22Rv1 (cell line): ENCODE measurements around the gene SUGCT.
"Not testable (repeated sequence)": the region's sequence is repeated elsewhere in the genome, so short reads cannot be mapped to it uniquely, and the experiment has no call there.

Source experiments
- H3K27ac ChIP-seq: fragments of 450-650 bp; 2 replicates; pipeline ENCODE4 v1.5.1; 2017
- ZFX ChIP-seq: fragments of 450-650 bp; IDR thresholded peaks from 2 replicates; pipeline ENCODE4 v1.6.1; 2017; ENCODE audit warnings: antibody characterized with exemption, borderline replicate concordance
- TF ChIP-seq, protein P1 (sequence below): fragments of 450-650 bp; IDR thresholded peaks from 2 replicates; pipeline ENCODE4 v1.5.1; 2017; ENCODE audit warnings: mild to moderate bottlenecking

SUGCT gene

DNA sequence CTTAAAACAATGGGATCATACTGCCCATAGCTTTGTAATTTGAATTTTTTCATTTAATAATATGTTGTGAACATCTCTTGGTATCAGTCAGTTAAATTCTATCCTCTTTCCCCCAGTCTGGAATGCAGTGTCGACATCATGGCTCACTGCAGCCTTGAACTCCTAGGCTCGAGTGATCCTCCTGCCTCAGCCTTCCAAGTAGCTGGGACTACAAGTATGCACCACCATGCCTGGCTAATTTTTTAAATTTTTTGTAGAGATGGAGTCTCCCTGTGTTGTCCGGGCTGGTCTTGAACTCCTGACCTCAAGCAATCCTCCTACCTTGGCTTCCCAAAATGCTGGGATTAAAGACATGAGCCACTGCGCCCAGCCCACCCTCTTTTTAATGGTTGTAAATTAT is 35.0 kb upstream of the SUGCT start:
- no peak overlapping the region for H3K27ac ChIP-seq
- TF ChIP-seq, protein P1, sequence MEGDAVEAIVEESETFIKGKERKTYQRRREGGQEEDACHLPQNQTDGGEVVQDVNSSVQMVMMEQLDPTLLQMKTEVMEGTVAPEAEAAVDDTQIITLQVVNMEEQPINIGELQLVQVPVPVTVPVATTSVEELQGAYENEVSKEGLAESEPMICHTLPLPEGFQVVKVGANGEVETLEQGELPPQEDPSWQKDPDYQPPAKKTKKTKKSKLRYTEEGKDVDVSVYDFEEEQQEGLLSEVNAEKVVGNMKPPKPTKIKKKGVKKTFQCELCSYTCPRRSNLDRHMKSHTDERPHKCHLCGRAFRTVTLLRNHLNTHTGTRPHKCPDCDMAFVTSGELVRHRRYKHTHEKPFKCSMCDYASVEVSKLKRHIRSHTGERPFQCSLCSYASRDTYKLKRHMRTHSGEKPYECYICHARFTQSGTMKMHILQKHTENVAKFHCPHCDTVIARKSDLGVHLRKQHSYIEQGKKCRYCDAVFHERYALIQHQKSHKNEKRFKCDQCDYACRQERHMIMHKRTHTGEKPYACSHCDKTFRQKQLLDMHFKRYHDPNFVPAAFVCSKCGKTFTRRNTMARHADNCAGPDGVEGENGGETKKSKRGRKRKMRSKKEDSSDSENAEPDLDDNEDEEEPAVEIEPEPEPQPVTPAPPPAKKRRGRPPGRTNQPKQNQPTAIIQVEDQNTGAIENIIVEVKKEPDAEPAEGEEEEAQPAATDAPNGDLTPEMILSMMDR, result no peak
- no peak for TF ChIP-seq ZFX

GRCh38 chr7:40101201-40101600 is 33.6 kb upstream of the SUGCT start:
- no peak for TF ChIP-seq ZFX
- TF ChIP-seq, protein P1, result no peak
- H3K27ac ChIP-seq, result no peak overlapping the region

GRCh38 chr7:40102897-40103296 is 31.9 kb upstream of the SUGCT start:
- no peak overlapping the region for H3K27ac ChIP-seq
- TF ChIP-seq ZFX, result no peak
- TF ChIP-seq, protein P1, result no peak

GRCh38 chr7:40105879-40106473 is 28.8 kb upstream of the SUGCT start:
- no peak overlapping the region for H3K27ac ChIP-seq
- TF ChIP-seq, protein P1, result no peak
- no peak for TF ChIP-seq ZFX

- TF ChIP-seq ZFX, result no peak
- H3K27ac ChIP-seq, result no peak overlapping the region
These were observed 18.9 kb upstream of the SUGCT start for GRCh38 chr7:40115936-40116335.

DNA sequence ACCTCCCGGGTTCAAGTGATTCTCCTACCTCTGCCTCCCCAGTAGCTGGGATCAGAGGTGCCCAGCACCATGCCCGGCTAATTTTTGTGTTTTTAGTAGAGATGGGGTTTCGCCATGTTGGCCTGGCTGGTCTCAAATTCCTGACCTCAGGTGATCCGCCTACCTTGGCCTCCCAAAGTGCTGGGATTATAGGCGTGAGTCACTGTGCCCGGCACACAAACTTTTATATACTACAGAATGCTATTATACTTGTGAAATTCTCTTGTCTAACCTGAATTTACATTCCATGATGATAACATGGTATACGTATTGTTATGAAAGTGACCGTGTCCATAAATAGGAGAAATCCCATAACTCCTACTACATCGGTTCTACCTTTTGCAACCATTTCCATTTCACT is 17.6 kb upstream of the SUGCT start:
- not testable (repeated sequence) for H3K27ac ChIP-seq

GRCh38 chr7:40118201-40118600 is 16.6 kb upstream of the SUGCT start:
- H3K27ac ChIP-seq, result not testable (repeated sequence)

DNA sequence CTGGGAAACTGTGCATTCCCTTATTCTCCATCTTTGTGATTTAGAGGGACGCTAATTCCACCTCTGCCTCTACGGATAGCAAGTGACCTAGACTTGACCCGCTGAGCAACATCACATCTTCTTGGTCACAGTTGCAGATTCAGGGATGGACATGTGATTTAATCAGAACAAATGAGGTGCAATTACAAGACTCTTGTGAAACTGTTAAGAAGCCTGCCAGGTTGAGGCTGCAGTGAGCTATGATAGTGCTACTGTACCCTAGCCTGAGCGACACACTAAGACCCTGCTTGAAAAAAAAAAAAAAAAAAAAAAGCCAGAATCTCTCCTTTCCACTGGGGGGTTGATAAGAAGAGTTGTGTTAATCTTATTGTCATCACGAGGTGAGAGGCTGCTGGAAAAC is 14.8 kb upstream of the SUGCT start:
- no peak for TF ChIP-seq ZFX
- TF ChIP-seq, protein P1, result no peak
- H3K27ac ChIP-seq, result no peak overlapping the region

- not testable (repeated sequence) for H3K27ac ChIP-seq
These were observed 12.5 kb upstream of the SUGCT start for GRCh38 chr7:40122100-40122939.
